Measurements from ENCODE around the gene UMAD1.

UMAD1 gene

GRCh38 chr7:7667187-7667586, 26.6 kb downstream of the UMAD1 start:
- DNase-seq: no peak
- no peak for TF ChIP-seq GATA1 (IDR thresholded peaks at IDR 0.05; ENCODE audit: low read depth, low read length)
- no peak for TF ChIP-seq POLR2A (IDR thresholded peaks at IDR 0.05; ENCODE audit: low read length)

- DNase-seq: no peak
These were observed 28.2 kb downstream of the UMAD1 start for GRCh38 chr7:7668706-7669105.

DNA sequence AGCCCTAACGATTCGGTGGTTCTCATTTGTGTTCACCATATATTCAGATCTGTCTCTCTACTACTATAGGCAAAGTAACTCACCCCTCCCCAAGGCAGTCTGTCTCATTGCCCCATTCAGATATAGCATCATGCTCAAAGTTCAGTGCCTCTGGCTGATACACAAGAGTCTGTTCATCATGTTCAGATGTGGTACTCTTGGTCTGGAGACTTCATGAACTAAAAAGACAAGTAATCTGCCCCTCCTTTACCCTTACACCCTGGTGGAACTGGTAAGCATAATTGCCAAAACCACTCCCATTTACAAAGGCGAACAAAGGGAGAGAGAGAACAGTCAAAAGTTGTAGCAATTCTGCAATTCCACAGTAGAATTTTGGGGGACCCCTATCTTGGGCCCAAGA, 29.9 kb downstream of the UMAD1 start:
- DNase-seq: no peak
- no peak for TF ChIP-seq GATA1 (IDR thresholded peaks at IDR 0.05; ENCODE audit: low read depth, low read length)
- TF ChIP-seq POLR2A (IDR thresholded peaks at IDR 0.05; ENCODE audit: low read length): no peak

More at GRCh38 chr7:7668706-7669105, 28.2 kb downstream of the UMAD1 start:
- TF ChIP-seq GATA1 (IDR thresholded peaks at IDR 0.05; ENCODE audit: low read depth, low read length) (no peak), POLR2A (IDR thresholded peaks at IDR 0.05; ENCODE audit: low read length) (no peak)

GRCh38 chr7:7671361-7671760, 30.8 kb downstream of the UMAD1 start:
- no peak for DNase-seq
- no peak for TF ChIP-seq POLR2A (IDR thresholded peaks at IDR 0.05; ENCODE audit: low read length)
- TF ChIP-seq GATA1 (IDR thresholded peaks at IDR 0.05; ENCODE audit: low read depth, low read length): no peak

DNA sequence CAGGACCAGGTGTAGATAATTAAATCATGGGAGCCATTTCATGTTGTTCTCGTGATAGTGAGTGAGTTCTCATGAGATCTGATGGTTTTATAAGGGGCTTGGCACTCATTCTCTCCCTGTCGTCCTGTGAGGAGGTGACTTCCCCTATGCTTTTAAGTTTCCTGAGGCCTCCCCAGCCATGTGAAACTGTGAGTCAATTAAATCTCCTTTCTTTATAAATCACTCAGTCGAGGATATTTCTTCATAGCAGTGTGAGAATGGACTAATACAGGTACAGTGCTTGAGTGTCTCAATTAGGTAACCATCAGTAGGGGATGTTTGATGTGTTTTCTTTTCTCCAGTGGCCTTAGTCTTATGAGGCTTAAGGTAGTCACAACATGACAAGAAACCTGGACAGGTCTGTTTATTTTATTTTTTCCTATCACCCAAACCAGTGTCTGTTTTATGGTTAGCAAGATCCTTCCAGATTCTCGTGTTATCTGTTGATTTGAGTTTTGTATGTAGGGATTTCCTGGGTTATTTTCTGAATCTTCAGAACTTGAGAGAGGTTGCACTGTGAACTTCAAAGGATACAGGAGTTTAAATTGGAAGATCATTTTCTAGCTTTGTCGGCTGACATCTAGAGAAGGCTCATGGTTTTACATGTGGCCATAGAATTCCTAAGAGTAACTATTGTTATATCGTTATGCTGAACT, 32.1 kb downstream of the UMAD1 start:
- TF ChIP-seq GATA1 (IDR thresholded peaks at IDR 0.05; ENCODE audit: low read depth, low read length) (no peak), POLR2A (IDR thresholded peaks at IDR 0.05; ENCODE audit: low read length) (no peak)
- DNase-seq: no peak

GRCh38 chr7:7673240-7673550, 32.6 kb downstream of the UMAD1 start:
- no peak for DNase-seq
- TF ChIP-seq POLR2A (IDR thresholded peaks at IDR 0.05; ENCODE audit: low read length): no peak
- TF ChIP-seq GATA1 (IDR thresholded peaks at IDR 0.05; ENCODE audit: low read depth, low read length): no peak

GRCh38 chr7:7675686-7676085, 35.1 kb downstream of the UMAD1 start:
- DNase-seq: no peak
- TF ChIP-seq POLR2A (IDR thresholded peaks at IDR 0.05; ENCODE audit: low read length) (no peak), GATA1 (IDR thresholded peaks at IDR 0.05; ENCODE audit: low read depth, low read length) (no peak)

DNA sequence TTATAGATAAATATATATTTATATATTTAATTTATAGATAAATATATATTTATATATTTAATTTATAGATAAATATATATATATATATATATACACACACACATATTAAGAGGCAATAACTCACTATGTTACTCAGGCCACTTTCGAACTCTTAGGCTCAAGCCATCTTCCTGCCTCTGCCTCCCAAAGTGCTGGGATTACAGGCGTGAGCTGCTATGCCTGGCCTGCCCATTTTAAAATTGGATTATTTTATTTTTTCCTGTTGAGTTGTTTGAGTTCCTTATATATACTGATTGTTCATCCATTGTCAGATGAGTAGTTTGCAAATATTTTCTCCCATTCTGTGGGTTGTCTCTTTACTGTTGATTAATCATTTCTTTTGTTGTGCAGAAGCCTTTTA, 39.1 kb downstream of the UMAD1 start:
- peak; percentile 24 to 30 for DNase-seq

DNA sequence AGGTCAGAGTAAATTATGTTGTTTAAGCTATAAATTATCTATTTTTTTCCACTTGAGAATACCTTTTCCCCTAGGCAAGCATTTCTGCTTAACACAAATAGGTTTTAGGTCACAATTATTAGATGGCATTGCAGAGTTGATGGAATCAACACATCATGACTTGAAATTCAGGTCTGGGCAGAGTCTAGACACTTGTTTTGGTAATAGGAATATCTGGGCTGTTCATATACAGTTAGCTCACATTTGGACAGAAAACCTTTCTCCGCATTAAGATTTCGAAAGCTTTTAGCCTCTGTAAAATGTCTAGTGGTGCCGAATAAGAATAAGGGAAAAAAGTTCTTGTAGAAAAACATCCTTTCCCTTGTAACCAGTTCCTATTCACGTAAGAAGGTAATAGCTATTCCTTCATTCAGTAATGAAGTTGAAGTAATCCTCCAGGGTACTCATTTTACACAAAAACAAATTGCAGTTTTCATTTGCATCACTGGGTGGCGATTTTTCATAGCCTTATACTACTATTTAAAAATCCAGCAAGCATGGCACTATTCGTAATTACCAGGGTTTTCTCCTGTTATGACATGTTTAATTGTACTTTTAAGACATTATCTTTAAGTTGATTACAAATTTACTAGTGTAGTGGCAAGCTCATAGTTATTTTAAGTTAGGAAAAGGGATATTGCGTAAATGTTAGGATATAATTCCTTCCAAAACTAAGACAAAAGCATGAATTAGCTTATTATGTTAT, 40.8 kb downstream of the UMAD1 start:
- DNase-seq: peak; percentile 69 to 81
- TF ChIP-seq POLR2A (IDR thresholded peaks at IDR 0.05; ENCODE audit: low read length): no peak
- no peak for TF ChIP-seq GATA1 (IDR thresholded peaks at IDR 0.05; ENCODE audit: low read depth, low read length)

GRCh38 chr7:7681936-7682329, 41.4 kb downstream of the UMAD1 start:
- DNase-seq: no peak
- no peak for TF ChIP-seq GATA1 (IDR thresholded peaks at IDR 0.05; ENCODE audit: low read depth, low read length)
- no peak for TF ChIP-seq POLR2A (IDR thresholded peaks at IDR 0.05; ENCODE audit: low read length)

DNA sequence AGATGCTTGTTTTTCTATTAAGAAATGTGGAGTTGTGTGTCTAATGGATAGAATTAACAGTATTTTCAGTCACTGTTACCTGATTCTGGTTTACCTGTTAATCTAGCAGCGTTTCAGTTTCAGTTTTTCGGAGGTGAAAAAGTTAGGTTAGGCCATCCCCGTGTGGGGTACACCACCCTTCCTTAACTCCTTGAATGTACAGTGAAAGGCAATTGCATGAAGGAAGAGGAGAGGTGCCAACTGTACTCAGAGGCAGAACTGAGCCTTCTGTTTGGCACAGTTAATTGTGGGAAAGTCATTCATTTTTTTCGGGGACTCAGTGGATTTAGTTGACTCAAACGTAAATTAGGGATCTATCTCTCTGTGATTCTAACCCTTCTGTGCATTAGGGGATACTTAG, 42.3 kb downstream of the UMAD1 start:
- DNase-seq: no peak
- TF ChIP-seq GATA1 (IDR thresholded peaks at IDR 0.05; ENCODE audit: low read depth, low read length): no peak
- no peak for TF ChIP-seq POLR2A (IDR thresholded peaks at IDR 0.05; ENCODE audit: low read length)

DNA sequence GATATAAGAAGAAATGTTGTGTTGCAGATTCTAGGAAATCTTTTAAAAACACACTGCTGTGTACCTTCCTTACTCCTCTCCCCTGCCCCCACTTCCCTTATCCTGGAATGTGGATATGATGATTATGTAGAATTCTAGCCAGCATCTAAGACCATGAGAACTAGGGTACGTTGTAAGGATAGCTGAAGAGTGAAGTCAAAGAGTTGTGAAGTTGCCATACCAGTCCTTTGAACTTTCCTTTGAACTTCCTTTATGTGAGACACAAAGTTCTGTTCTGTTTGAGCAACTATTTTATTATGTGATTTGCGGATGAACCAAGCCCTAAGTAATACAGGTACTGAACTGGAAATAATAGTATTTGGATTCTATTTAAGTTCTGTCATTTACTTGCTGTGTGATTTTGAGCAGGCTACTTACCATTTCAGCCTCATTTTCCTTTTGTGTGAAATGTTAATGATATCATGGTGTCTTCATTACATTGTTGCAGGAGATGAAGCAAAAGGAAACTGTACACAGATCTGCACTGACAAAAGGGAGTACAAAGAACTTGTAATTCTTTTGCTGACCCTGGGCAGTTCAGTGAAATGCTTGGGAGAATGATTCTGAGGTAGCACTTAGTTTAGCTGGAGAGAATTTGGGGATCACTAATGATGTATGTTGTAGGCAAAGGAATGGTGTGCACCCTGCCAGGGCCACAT, 46.4 kb downstream of the UMAD1 start:
- no peak for DNase-seq
- TF ChIP-seq GATA1 (IDR thresholded peaks at IDR 0.05; ENCODE audit: low read depth, low read length): no peak
- TF ChIP-seq POLR2A (IDR thresholded peaks at IDR 0.05; ENCODE audit: low read length): no peak

GRCh38 chr7:7687800-7688199, 47.2 kb downstream of the UMAD1 start:
- TF ChIP-seq POLR2A (IDR thresholded peaks at IDR 0.05; ENCODE audit: low read length) (no peak), GATA1 (IDR thresholded peaks at IDR 0.05; ENCODE audit: low read depth, low read length) (no peak)
- no peak for DNase-seq

GRCh38 chr7:7688310-7688709, 47.8 kb downstream of the UMAD1 start:
- no peak for DNase-seq
- TF ChIP-seq POLR2A (IDR thresholded peaks at IDR 0.05; ENCODE audit: low read length) (no peak), GATA1 (IDR thresholded peaks at IDR 0.05; ENCODE audit: low read depth, low read length) (no peak)

- TF ChIP-seq GATA1 (IDR thresholded peaks at IDR 0.05; ENCODE audit: low read depth, low read length): no peak
- DNase-seq: no peak
These were observed 48.4 kb downstream of the UMAD1 start for GRCh38 chr7:7688956-7689355.
